ENCODE data around the gene SPATA31D1. TPM values are rescaled to one million over a fixed set of nuclear protein-coding genes. Genes with fewer than 3 reads are reported as not detected.

Gene SPATA31D1
- total and polyA plus RNA-seq, 2 of the 13 experiments (the other 11 are each of a cell fraction or from before 2014, with no cell fraction given), result not detected

DNA sequence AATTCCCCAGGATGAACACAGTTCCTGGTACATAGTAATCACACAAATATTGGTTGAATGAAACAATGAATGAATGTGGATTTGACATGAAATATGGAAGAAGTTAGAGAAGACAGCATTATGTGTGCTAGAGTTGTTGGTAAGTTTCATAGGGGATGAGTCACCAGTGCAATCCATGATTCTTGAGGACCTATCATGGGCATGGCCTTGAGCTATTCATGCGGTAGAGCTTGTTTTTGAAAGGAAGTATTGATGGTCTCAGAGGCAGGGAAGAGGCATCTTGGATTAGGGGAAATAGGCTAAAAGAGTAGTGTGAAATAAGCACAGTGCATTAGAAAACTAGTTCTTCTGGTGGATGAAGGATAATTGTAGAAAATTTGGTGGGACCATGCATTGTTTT, 22.1 kb downstream of the SPATA31D1 start:
- DNase-seq (ENCODE audit: low spot score) (no peak), ATAC-seq (no peak), FAIRE-seq (no peak)
- H3K27ac ChIP-seq (ENCODE audit: extremely low read length, insufficient read depth, low read length), result no peak overlapping the region
- H3K9me3 ChIP-seq (ENCODE audit: low read length), result no peaks in the 10 kb centered on the region
- H3K27me3 ChIP-seq (ENCODE audit: control insufficient read depth in 1 of 2, insufficient read depth in 2 of 2, low read length in 2 of 2), result no peaks in the 10 kb centered on the region
- in situ Hi-C loops (cut with HindIII; ENCODE audit: extremely low pct_ligation_motif_present, low pct_unique_long_range_greater_than_20kb), result no loop called here
- no peaks in the 10 kb centered on the region for H3K79me2 ChIP-seq (ENCODE audit: insufficient read depth, low read length)
- no peaks in the 10 kb centered on the region for H3K4me1 ChIP-seq (ENCODE audit: insufficient read depth, low read length)
- no peak overlapping the region for H3K4me3 ChIP-seq (replicated peaks in 1 of 3; ENCODE audit: insufficient read depth in 1 of 3, low read depth in 2 of 3, low read length in 3 of 3)
- ChIA-PET POLR2A (no interaction called here), CTCF (ENCODE audit: low intra/inter-chr PET ratio, low total read pairs) (no interaction called here)
- H2AFZ ChIP-seq (ENCODE audit: low read length), result no peak overlapping the region
- WGBS (ENCODE audit: low lambda C conversion rate), result 0% methylated on average over 1 of the region's 1 CpG
- no peaks in the 10 kb centered on the region for H3K36me3 ChIP-seq (replicated peaks in 1 of 2; ENCODE audit: control insufficient read depth in 1 of 2, insufficient read depth in 2 of 2, low read length in 2 of 2)
- no TSS peak for BruUV-seq (replicated peaks)
- no peaks in the 10 kb centered on the region for H4K20me1 ChIP-seq (ENCODE audit: insufficient read depth, low read length)
- H3K9ac ChIP-seq (ENCODE audit: insufficient read depth, low read depth, low read length), result no peak overlapping the region
- no peak overlapping the region for H3K4me2 ChIP-seq (ENCODE audit: low read depth, low read length)
- intact Hi-C loops (cut with micrococcal nuclease; ENCODE audit: unreplicated experiment), result no loop called here
- no peak for TF ChIP-seq CBX1 (IDR thresholded peaks at IDR 0.05; ENCODE audit: low read depth)
- TF ChIP-seq ZNF569 (CRISPR knock-in tag; IDR thresholded peaks at IDR 0.05; ENCODE audit: borderline replicate concordance), result no peak
- TF ChIP-seq, protein P1, sequence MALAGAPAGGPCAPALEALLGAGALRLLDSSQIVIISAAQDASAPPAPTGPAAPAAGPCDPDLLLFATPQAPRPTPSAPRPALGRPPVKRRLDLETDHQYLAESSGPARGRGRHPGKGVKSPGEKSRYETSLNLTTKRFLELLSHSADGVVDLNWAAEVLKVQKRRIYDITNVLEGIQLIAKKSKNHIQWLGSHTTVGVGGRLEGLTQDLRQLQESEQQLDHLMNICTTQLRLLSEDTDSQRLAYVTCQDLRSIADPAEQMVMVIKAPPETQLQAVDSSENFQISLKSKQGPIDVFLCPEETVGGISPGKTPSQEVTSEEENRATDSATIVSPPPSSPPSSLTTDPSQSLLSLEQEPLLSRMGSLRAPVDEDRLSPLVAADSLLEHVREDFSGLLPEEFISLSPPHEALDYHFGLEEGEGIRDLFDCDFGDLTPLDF (CRISPR knock-in tag; IDR thresholded peaks at IDR 0.05), result no peak
- no peak for TF ChIP-seq NR2F2 (IDR thresholded peaks at IDR 0.05; ENCODE audit: borderline replicate concordance, low read depth)
- TF ChIP-seq, protein P2, sequence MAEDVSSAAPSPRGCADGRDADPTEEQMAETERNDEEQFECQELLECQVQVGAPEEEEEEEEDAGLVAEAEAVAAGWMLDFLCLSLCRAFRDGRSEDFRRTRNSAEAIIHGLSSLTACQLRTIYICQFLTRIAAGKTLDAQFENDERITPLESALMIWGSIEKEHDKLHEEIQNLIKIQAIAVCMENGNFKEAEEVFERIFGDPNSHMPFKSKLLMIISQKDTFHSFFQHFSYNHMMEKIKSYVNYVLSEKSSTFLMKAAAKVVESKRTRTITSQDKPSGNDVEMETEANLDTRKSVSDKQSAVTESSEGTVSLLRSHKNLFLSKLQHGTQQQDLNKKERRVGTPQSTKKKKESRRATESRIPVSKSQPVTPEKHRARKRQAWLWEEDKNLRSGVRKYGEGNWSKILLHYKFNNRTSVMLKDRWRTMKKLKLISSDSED (CRISPR knock-in tag; IDR thresholded peaks at IDR 0.05), result no peak
- no peak for TF ChIP-seq SMYD3 (CRISPR knock-in tag; IDR thresholded peaks at IDR 0.05)
- no peak for TF ChIP-seq PRDM15 (CRISPR knock-in tag; IDR thresholded peaks at IDR 0.05)
- TF ChIP-seq ZNF260 (CRISPR knock-in tag; IDR thresholded peaks at IDR 0.05; ENCODE audit: borderline replicate concordance, low read depth), result no peak
- no peak for TF ChIP-seq ZNF510 (CRISPR knock-in tag; IDR thresholded peaks at IDR 0.05; ENCODE audit: low read depth)
- no peak for TF ChIP-seq ZNF605 (CRISPR knock-in tag; IDR thresholded peaks at IDR 0.05)
- TF ChIP-seq, protein P3, sequence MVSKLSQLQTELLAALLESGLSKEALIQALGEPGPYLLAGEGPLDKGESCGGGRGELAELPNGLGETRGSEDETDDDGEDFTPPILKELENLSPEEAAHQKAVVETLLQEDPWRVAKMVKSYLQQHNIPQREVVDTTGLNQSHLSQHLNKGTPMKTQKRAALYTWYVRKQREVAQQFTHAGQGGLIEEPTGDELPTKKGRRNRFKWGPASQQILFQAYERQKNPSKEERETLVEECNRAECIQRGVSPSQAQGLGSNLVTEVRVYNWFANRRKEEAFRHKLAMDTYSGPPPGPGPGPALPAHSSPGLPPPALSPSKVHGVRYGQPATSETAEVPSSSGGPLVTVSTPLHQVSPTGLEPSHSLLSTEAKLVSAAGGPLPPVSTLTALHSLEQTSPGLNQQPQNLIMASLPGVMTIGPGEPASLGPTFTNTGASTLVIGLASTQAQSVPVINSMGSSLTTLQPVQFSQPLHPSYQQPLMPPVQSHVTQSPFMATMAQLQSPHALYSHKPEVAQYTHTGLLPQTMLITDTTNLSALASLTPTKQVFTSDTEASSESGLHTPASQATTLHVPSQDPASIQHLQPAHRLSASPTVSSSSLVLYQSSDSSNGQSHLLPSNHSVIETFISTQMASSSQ (IDR thresholded peaks at IDR 0.05; ENCODE audit: low read depth), result no peak
- TF ChIP-seq, protein P3 (CRISPR knock-in tag; IDR thresholded peaks at IDR 0.05; ENCODE audit: borderline replicate concordance), result no peak
- no peak for TF ChIP-seq FOXP1 (IDR thresholded peaks at IDR 0.05)
- TF ChIP-seq FOXP1 (CRISPR knock-in tag; IDR thresholded peaks at IDR 0.05), result no peak

Measured in HepG2 (cell line).